ENCODE measurements around the gene TOM1.
A peak's percentile ranks its signal among the peaks of the same experiment; 100 is the strongest.

The TOM1 gene

DNA sequence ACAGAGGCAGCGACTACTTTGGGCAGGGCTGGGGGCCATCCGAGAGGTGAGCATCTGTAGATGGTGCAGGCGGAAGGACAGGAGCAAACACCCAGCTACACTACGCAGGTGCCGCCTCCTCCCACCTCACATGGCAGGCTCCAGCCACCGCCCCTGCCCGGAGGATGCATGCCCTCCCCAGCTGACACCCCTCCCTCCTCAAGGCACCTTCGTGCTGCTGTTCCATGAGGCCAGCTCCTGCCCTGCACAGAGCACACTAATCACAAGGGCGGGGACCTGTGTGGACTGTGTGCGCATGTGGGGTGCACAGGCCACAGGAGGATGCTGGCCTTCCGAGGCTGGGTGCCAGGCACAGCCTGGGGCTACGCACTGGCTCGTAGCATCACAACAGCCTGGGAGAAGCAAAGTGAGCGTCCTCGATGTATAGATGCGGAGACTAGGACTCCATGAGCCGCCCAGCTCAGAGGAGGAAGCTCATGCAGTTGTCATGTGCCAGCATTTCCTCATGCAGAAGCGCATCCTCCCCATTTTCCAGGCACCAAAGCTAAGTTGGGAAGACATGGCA is 48.4 kb downstream of the TOM1 start:
- no peak for DNase-seq

DNA sequence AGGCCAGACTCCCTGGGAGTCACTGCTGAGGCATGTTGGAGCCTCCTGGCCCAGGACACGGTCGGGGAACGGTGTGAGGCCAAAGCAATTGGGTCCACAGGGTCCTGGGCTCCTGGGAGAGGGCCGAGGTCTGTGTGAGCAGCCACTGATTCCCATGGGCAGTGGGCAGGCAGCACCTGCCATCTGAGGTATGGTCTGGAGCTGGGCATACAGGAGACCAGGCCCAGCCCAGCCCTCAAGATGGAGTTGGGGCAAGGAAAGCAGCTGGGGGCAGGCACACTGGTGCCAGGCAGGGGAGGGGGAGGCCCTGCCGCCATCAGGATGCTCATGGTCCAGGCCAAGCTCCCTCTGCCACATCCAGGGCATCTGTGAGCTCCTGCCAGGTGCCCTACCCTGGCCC is 49.0 kb downstream of the TOM1 start:
- no peak for DNase-seq

GRCh38 chr22:35349368-35349703 is 49.6 kb downstream of the TOM1 start:
- peak; percentile 80 for DNase-seq

DNA sequence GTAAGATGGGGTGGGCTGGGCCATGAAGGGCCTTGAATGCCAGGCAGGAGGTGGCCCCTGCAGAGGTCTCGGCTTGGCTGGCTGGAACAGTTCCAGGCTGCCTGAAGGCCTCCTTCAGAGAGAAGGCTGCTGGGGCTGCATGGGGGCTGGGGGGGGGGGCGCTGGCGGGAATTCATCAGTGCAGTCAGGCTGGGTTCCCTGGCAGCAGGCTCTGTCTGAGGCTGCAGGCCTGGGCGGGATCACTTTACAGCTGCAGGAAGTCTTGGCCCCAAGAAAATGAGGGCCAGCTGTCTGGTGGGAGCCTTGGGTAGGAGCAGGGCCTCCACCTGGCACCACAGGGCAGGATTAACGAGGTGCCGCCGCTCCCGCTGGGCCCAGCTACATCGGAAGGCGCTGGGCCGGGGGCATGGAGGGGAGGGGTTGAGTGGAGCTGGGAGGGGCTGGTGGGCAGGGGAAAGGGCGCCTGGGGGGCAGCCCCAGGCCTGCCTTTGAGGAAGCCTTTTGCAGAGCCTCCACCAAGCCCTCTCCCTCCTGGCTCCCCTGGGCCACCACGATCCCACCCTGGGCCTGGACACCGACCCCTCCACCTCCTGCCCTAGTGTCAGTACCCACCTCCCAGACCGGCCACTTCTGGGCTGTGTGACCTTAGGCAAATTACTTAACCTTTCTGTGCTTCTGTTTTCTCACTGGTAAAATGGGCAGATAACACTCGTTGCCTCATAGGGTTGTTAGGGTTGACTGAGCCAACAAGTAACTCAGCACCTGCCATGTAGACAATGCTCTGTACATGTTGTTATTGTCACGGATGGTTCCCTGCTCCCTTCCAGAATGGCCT is 50.2 kb downstream of the TOM1 start:
- peak; percentile 81 for DNase-seq

GRCh38 chr22:35350539-35351503 is 51.1 kb downstream of the TOM1 start:
- peak; percentile 86 for DNase-seq

DNA sequence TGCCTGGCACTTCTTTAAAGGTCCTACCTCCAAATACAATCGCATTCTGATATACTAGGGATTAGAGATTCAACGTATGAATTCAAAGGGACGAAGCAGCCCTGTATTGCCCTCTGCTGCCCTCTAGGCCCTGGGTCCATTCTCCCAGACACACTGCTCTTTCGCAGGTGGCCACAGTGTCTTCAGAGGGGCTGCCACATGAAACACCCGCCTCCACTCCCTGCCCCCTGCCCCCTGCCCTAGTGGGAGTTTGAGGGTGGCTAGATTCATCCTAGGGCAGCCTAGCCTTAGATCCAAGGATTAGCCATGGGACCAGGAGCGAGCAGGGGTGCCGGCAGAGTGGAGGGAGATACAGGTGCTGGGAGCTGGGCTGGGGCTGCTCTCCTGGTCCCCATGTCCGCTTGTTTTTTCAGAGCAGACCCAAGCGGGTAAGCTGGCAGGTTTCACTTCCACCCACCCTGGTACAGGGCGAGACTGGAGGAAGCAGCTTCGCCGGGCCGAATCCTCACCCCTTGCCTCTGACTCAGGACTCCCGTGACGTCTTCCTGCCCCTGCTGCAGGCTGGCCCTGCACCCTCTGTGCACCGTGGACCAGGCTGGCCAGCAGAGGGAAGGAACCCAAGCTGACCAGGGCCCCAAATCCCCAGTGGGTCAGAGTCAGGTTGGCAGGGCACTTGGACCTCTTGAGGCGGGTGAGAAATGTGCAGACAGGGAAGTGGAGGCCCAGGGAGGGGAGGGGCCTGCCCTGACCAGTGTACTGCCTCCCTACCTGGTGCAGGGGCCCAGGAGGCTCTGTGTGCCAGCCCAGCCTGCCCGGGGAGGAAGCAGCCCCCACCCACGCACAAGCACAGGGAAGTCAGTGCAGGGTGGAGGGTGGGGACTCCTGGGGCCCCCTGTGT is 52.8 kb downstream of the TOM1 start:
- no peak for DNase-seq

- no peak for DNase-seq
Observed at GRCh38 chr22:35353318-35353717, 53.6 kb downstream of the TOM1 start.

GRCh38 chr22:35354068-35354467 is 54.4 kb downstream of the TOM1 start:
- no peak for DNase-seq

DNA sequence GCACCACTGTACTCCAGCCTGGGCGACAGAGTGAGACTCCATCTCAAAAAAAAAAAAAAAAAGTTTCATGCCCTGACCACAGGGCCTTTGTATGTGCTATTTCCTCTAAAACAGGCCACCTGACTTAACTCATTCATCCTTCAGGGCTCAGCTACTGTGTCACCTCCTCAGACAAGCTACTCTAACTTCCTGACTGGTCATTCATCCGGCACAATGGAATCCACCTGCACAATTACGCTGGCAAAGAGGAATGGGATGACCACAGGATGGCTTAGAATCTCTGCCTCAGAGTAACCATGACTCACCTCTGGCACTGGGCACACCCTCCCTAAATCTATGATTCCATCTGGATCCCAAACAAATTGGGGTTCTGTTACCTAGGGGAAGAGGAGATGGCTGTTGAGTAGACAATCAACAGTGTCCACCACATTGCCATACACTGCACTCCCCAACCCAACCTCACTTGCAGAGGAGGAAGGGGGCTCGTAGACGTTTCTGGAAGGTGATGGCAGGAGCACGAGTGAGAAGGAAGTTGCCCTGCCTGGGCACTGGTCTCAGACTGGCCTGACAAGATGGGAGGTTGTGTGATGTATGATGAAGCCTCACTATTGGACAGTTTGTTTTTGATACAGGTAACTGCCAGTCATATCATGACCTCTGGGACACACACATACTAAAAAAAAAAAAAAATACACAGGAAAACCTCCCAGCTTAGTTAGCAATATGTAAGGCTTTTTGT is 58.4 kb downstream of the TOM1 start:
- DNase-seq: no peak

- no peak for DNase-seq
Observed at GRCh38 chr22:35359380-35360065, 59.8 kb downstream of the TOM1 start.

- DNase-seq: no peak
Observed at GRCh38 chr22:35361001-35361558, 61.4 kb downstream of the TOM1 start.

DNA sequence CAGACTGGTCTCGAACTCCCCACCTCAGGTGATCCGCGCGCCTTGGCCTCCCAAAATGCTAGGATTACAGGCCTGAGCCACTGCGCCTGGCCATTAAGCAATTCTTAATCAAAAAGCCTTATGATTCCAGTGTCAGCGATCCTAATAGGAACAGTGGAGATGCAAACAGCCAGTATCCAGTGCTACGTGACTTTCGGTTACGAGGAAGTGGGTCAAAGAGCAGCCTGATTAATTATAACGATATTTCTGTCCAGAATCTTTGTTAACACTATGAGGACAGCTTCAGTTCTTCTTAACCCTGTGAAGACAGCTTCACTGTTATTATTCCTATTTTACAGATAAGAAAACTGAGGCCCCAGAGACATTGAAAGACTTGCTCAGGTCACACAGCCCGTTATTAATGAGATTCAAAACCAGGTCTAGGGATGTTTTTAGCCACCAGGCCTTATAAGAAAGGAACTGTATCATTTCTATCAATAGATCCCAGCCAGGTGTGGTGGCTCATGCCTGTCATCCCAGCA is 63.9 kb downstream of the TOM1 start:
- no peak for DNase-seq

DNA sequence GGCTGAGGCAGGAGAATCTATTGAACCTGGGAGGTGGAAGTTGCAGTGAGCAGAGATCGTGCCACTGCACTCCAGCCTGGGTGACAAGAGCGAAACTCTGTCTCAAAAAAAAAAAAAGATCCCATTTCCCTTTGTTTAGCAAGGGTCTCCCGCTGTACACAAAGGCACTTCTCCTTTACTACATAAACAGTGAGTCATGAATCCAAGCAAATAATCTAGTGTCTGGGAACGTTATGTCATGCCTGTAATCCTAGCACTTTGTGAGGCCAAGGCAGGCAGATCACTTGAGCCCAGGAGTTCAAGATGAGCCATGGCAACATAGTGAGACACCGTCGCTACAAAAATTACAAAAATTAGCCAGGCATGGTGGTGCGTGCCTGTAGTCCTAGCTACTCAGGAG is 64.5 kb downstream of the TOM1 start:
- peak; percentile 85 for DNase-seq

DNA sequence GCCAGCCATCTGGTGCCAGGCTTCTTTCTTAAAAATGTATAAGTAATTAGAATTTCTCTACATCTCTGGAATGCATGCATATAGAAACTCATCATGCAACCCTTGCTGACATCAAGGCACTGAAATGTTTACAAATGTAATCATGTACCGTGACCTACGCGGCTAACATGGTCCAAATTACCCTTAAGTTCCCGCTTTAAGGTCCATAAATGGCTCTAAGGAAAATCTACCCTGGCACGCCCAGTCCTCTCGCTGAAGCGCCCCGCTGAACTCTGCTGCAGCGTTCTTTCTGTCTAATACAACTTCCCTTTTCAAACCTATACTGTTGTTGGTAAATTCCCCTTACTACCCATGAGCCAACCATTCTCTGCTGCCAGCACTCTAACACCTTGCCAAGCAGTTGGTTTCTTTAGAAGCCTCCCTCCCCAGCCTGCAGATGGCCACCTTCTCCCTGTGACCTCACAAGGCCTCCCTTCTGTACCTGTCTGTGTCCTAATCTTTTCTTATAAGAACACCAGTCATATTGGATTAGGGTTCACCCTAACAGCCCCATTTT is 67.7 kb downstream of the TOM1 start:
- DNase-seq: peak; percentile 9

GRCh38 chr22:35368386-35368785 is 68.7 kb downstream of the TOM1 start:
- DNase-seq: no peak

GRCh38 chr22:35369996-35370395 is 70.3 kb downstream of the TOM1 start:
- DNase-seq: no peak

GRCh38 chr22:35373781-35374180 is 74.1 kb downstream of the TOM1 start:
- no peak for DNase-seq

GRCh38 chr22:35375031-35375430 is 75.3 kb downstream of the TOM1 start:
- DNase-seq: no peak

DNA sequence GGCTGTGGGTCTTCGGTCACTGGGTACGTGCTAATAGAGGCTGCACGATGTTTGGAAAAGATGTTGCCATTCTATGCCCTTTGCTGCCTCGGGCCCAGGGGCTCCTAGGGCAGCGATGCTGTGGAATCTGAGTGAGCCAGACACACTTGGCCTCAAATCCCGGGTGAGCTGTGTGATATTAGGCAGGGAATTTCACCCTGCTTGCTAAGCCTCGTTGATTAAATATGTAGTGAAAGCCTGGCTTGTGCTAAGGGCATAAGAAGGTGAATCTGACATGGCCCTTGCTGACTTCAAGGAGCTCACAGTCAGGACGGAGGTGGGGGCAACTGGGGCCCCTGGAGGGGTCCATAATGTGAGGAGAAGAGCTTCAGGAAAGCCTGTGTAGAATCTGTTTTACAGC is 75.8 kb downstream of the TOM1 start:
- no peak for DNase-seq
